GM19468 (cell line): ENCODE measurements around the gene ZBTB16.

ENCODE experiments used
- ATAC-seq: cut with Tn5 transposase; IDR thresholded peaks from one replicate; pipeline ENCODE4 v1.9.1; 2021; ENCODE audit warnings: mild to moderate bottlenecking, moderate library complexity, moderate number of reproducible peaks; ENCODE audit not compliant: unreplicated experiment; ENCODE audit errors: extremely low read depth

ZBTB16 gene

DNA sequence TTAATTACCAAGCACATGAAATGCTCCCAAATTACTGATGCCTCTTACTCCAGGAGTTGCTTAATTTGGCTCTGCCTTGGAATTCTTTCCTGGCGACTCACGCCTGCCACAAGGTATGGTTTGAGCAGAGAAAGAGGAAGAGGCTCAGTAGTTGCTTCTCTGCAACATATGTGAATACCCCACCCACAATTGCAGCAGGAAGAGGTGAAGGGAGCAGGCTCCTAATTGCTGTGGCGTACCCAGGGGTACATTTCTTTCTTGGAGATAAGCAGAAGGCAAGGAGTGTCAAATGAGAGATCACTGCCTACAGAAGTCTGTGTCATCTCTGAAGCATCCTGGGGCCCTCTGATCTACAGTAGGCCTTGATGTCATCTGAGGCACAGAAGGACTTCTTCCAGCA lies 226.1 kb downstream of the ZBTB16 start:
- no peak for ATAC-seq

DNA sequence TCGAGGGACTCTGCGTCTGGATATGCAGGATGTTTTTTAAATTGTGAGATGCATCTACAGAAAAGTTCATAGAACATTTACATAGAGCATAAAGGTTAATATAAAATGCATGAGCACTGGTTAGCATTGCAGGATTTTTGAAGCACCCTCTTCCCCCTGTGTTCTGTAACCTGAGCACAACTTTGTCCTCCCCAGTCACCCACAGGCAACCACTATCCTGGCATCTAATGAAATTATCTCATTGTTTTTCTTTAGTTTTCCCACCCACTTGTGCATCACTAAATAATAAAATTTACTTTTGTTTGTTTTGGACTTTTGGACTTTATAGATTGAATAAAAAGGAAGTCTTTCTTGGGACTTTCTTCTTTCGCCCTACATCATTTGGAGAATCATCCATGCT lies 226.7 kb downstream of the ZBTB16 start:
- no peak for ATAC-seq

DNA sequence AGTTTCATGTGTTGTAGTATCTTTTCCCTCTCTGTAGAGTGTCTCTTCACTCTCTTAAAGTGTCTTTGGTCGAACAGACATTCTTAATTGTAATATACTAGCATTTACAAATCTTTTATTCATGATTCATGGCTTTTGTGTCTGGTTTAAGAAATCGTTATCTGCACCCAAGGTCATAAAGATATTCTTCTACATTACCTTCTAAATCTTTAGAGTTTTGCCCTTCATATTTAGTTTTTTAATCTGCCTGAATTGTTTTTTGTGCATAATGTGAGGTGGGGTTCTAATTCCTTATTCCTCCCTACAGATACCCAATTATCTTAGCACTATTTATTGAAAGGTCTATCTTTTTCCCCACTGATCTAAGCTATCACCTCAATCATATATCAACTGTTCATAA lies 227.6 kb downstream of the ZBTB16 start:
- no peak for ATAC-seq

DNA sequence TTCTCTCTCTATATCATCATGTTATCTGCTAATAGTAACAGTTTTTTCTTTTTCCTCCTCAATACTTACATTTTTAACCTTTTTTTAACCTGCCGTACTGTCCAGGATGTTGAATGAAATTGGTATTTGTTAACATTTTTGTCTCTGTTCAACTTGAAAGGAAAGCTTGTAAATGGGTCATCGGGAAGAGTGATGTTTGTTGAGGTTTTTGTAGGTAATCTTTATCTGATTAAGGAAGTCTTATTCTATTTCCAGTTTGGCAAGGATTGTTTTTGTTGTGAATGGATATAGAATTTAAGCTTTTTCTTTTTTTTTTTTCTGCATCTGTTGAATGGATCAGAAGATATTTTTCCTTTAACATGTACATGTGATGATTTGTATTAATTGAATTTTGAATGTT lies 228.6 kb downstream of the ZBTB16 start:
- no peak for ATAC-seq

DNA sequence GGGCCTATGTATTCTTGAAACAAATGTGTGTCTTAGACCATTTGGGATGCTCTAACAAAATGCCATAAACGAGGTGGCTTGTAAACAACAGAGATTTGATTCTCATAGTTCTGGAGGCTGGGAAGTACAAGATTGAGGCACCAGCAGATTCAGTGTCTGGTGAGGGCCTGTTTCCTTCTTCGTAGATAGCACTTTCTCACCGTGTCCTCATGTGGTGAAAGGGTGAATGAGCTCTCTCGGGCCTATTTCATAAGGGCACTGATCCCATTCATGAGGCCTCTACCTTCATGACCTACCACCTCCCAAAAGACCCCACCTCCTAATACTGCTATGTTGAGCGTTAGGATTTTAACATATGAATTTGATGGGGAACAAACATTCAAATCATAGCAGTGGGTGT lies 230.3 kb downstream of the ZBTB16 start:
- ATAC-seq, result no peak

DNA sequence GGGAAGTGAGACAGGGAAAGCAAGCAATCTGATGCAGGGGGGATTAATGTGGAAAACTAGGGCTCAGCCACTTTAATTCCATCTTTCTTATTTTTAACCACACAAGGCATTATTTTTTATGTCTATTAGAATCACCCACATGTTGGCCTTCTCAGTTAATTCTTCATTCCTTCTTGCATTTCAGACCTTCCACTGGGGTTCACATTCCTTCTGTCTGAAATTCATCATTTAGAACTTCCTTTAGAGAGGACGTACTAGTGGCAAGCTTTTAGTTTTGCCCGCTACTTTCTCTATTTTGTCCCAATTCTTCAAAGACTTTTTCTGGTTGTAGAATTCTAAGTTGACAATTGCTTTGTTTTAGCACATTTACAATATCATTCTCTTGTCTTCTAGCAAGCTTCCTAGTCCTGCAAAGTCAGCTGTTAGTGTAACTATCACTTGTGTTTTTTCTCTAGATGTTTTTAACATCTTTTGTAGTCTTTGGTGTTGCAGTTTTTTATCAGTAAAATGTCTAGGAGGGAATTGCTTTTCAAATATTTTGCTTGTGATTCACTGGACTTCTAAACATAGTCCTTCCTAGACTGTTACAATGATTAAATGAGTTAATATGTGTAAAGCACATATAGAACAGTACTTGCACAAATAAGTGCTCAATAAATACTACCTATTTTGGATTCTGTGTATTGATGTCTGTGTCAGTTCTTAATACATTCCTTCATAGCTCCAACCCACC lies 231.2 kb downstream of the ZBTB16 start:
- ATAC-seq, result no peak

DNA sequence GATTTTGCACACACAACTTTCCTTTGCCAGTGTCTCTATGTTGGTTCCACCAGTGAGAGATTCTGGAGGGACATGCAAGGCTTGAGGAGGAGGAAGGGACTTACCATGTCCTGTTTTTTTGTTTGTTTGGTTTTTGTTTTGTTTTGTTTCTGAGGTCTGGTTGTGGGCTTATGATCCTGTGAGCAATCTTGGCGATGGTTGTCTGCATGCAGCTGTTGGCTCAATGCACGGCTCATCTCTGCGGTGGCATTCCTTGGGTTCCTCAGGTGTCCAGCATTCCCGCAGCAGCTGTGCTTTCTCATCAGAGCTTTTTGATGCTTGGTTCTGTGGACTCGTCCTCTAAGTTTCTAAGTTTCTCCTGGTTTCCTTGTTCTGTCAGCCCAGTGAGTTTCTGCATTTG lies 231.9 kb downstream of the ZBTB16 start:
- ATAC-seq, result no peak

DNA sequence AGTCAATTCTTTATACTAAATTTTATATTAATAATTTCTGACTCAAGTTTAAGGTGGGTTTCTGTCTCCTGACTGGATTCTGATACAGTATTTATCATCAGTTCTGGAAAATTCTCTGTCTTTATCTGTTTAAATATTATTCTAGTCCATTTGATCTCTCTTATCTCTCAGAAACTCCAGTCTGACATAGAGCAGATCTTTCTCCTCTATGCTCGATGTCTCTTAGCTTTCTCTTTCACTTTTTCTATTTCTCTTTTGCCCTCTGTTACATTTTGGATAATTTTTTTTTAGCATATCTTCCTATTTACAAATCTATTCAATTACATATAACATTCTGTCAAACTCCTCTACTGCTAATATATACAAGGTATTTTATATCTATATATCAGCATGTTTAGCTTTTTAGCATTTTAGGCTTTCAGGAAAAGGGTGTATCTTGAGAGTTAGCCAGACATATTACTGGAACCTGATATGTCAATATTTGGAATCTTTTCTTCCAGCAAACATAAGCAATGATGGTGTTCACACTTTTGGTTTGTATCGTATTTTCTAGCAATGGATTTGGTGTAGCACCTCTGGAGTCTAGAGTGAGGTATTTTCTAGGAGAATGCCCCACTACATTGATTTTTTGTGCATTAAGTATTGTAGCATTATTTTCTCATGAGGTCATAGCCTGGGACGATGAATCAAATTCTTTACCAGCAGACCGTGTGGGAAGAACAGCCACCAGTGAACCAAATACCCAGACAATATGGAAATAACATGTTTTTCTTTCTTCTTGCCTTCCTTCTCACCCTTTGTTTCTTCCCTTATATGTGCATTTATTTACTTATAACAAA lies 232.6 kb downstream of the ZBTB16 start:
- no peak for ATAC-seq

DNA sequence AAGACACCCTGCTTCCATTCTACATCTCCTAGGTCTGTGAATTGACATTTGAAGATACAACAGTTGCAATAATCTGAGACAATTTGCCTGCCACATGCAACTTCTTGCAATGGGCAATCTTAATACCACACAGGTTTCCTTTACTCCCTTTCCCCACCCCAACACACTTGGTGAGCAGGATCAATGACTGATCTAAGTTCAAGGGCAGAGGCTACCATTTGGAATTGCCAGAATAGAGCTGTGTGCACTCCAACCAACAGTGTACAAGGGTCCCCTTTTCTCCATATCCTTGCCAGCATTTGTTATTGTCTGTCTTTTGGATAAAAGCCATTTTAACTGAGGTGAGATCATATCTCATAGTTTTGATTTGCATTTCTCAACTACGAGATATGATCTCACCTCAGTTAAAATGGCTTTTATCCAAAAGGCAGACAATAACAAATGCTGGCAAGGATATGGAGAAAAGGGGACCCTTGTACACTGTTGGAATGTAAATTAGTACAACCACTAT lies 233.7 kb downstream of the ZBTB16 start:
- ATAC-seq, result no peak

DNA sequence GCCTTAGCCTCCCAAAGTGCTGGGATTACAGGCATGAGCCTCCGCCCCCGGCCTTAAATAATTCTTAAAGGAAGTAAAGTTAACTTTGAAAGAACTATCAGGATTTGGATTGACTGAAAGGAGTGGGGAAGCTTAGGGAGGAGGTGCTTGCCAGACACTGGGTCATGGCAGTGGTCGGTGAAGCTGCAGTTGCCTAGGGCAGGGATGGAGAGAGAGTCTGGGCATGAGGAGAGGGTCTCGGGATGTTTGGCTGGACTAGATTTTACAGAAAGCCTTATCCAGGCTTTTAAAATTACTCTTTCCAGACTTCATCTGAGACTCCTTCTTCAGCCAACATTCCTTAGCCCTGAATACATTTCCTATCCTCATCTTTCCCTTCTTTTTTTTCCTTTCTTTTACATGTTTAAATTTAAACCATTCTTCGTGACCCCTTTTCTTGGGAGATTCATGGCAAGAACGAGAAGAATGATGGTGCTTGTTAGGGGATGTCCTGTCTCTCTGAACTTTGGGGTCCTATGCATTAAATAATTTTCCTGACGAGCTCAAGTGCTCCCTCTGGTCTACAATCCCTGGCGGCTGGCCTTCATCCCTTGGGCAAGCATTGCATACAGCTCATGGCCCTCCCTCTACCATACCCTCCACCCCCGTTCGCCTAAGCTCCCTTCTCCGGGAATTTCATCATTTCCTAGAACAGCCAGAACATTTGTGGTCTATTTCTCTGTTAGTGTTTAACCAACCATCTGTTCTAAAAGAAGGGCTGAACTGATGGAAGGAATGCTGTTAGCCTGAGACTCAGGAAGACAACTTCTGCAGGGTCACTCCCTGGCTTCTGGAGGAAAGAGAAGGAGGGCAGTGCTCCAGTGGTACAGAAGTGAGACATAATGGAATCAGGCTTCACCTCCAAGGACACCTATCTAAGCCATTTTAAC lies 236.4 kb downstream of the ZBTB16 start, which contains the start of gene NNMT:
Gene NNMT, plus strand, starts transcription at position 724 of the 929 bp plus-strand sequence. Its CDS starts 158 bp downstream, at position 882.
- no peak for ATAC-seq

DNA sequence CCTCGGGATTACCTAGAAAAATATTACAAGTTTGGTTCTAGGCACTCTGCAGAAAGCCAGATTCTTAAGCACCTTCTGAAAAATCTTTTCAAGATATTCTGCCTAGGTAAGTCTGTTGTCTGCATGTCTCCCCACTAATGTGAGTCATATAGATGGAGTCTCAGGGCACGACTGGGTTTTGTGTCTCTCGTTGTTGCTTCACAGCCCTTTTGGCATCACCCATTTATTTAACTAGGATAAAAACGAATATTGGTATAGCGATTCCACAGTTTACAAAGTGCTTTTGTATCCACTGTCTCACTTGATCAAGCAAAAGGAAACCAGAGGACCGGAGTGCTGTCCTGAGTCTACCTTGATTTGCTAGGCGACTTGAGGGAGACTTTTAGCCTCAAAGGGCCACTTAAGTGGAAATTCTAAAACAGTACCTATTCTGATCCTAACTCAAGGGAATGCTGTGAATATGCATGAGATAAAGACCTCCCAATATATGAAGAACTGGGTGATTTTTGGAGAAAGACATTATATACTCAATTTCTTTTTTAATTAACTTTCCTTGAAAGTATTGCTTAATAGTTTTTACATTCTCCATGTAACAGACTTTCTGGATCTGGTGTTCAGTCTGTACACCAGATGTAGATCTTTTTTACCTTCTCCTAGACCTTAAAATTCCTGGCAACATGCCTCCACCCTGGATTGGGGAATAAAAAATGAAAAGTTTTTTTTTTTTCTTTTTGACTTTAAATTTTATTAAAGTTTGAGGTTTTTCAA lies 237.3 kb downstream of the ZBTB16 start:
- ATAC-seq, result no peak

DNA sequence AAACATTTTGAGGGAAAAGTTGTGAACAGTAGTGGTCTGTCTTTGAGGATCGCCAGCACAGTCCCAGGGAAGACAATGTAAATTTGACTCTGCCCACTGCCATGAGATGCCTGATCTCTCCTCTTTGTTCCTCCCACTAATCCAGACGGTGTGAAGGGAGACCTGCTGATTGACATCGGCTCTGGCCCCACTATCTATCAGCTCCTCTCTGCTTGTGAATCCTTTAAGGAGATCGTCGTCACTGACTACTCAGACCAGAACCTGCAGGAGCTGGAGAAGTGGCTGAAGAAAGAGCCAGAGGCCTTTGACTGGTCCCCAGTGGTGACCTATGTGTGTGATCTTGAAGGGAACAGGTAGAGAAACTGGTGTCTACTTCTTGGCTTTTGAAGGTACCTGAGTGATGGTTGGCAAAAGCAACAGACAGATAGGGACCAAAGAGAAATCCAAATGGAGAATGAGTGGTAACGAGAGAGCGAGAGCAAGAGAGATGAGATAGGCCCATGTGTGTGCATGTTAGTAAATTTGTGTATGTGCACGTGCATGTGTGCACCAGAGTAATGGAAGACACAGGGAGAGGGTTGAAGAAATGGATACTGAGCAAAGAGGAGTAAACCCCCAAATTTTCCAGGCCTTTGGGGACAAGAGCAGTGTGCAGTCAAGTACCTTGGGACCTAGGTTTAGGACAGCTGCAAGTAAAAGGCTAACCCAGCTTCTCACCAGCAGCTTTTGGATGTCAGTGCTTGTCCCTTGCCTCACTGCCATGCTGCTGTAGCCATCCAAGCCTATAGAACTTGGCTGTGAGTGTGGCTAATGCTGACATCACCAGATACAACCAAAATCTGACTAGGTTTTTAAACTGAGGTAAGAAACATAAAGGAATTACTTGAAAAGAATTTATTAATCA lies 238.5 kb downstream of the ZBTB16 start:
- no peak for ATAC-seq

DNA sequence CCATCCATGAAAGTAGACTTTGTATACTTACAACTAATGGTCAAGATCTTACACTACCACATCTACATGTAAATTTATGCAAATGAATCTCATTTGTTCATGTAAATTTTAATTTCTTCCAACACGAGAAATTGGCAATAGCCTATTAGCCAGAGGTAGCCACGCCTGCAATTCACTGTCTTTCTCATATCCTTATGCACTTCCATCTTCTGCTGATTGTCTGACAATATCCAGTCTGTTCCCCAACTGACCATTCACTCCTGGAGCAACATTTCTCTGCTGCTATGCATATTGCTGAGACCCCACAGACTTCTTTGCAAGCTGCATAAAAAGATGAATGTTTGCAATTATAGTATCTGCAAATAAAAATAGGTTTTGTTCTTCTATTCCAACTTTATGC lies 239.2 kb downstream of the ZBTB16 start:
- ATAC-seq, result no peak
